ENCODE data around the gene AP1G2.

Gene AP1G2

DNA sequence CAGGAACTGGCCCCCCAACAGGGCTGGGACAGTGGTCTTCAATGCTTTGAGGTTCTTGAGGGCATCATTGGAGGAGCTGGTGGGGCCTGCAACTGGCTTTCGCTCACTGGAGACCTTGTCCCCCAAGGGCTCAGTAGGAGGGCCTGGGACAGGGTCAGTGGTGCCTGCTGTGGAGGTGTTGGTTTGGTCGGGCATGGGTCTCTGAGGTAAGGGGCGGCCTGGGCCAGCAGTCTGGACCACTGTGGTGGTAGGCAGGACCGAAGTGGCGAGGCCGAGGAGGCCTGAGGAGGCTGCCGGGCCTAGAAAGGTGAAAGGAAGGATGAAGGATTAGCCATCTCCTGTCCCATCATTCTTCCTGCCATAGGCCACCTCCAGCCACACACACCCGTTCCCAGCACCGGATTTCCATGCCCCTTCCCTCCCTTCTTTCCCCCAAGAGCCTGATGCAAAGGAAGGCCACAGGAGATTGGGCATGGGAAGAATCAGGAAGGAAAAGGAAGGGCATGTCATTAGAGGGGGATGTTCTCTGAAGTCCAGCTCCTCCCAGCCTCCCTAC is 44.9 kb downstream of the AP1G2 start:
- peaks cover 28% of the 10 kb centered on the region for H3K4me1 ChIP-seq (ENCODE audit: control insufficient read depth, insufficient read depth, low read length)
- no peaks in the 10 kb centered on the region for H3K27me3 ChIP-seq (ENCODE audit: control insufficient read depth, insufficient read depth, low read length)
- no peak overlapping the region for H3K27ac ChIP-seq (ENCODE audit: low read depth, low read length)
- peaks cover 38% of the 10 kb centered on the region for H3K36me3 ChIP-seq (ENCODE audit: control insufficient read depth, insufficient read depth, low read length)
- no peak overlapping the region for H3K4me3 ChIP-seq (ENCODE audit: low read depth, low read length)
- no peaks in the 10 kb centered on the region for H3K9me3 ChIP-seq (ENCODE audit: control insufficient read depth, insufficient read depth, low read length)
- no peak overlapping the region for H3K9ac ChIP-seq (ENCODE audit: low read depth, low read length)

DNA sequence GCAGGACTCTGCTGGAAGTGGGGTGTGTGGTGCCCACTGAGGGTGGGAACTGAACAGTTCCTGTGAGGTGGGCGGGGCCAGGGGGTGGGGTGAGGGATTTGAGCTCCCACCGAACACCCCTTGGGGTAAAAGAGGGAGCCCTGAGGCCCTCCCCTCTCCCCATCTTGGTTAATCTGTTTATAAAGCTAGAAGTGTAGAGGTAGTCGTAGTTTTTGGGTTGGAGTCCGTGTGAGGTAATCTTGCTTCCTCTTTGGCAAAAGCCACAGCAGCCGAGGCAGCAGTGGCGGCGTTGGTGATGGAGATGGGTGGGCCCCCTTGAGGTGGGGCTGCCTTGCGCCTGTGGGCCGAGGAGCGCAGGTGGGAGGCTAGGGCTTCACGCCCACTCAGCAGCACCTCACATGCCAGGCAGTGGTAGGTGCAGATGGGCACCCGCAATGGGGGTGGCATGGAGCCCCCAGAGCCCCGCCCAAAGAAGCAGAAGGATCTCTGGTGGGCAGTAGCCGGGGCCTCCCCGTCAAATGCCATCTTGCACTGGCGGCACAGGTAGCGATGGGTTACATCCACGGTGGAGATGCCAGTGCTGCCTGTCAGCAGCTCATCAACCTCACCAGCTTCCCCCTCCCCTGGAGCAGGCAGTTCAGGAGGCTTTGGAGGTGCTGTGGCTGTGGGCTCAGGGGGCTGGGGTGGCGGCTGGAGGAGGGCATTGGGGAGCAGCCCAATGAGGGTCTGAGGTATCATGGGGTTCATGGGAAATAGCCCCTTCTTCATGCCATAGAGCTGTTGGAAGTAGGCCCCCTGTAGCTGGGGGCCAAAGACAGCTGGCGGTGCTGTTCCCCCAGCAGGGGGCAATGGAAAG is 45.6 kb downstream of the AP1G2 start:
- Histone ChIP-seq H3K4me3 (ENCODE audit: low read depth, low read length) (no peak overlapping the region), H3K4me1 (ENCODE audit: control insufficient read depth, insufficient read depth, low read length) (peaks cover 28% of the 10 kb centered on the region), H3K27me3 (ENCODE audit: control insufficient read depth, insufficient read depth, low read length) (no peaks in the 10 kb centered on the region), H3K36me3 (ENCODE audit: control insufficient read depth, insufficient read depth, low read length) (peaks cover 32% of the 10 kb centered on the region), H3K9me3 (ENCODE audit: control insufficient read depth, insufficient read depth, low read length) (no peaks in the 10 kb centered on the region), H3K9ac (ENCODE audit: low read depth, low read length) (no peak overlapping the region), H3K27ac (ENCODE audit: low read depth, low read length) (no peak overlapping the region)

- Histone ChIP-seq H3K4me3 (ENCODE audit: low read depth, low read length) (no peak overlapping the region), H3K4me1 (ENCODE audit: control insufficient read depth, insufficient read depth, low read length) (peaks cover 28% of the 10 kb centered on the region)
Observed at GRCh38 chr14:23520899-23521533, 46.6 kb downstream of the AP1G2 start.

DNA sequence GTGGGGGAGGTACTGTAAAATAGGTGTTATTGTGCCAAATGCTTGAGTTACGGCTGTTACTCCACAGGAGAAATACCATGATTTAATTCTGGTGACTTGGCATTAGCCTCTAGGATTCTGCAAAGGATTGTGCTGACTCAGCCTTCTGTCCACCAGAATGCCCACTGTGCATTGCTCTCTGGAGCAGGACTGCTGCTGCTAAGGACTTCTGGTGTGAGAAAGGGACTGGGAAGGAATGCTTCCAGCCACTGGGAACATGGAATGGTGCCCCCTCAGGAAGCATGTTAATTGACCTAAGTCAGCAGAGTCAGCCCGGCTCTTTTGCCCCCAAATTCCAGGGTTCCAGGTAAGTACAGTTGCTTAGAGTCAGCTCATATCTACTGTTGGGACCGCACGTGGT is 48.9 kb downstream of the AP1G2 start:
- H3K9ac ChIP-seq (ENCODE audit: low read depth, low read length) = no peak overlapping the region

More at GRCh38 chr14:23520899-23521533, 46.6 kb downstream of the AP1G2 start:
- Histone ChIP-seq H3K27me3 (ENCODE audit: control insufficient read depth, insufficient read depth, low read length) (no peaks in the 10 kb centered on the region), H3K9ac (ENCODE audit: low read depth, low read length) (no peak overlapping the region), H3K27ac (ENCODE audit: low read depth, low read length) (no peak overlapping the region), H3K36me3 (ENCODE audit: control insufficient read depth, insufficient read depth, low read length) (peaks cover 22% of the 10 kb centered on the region), H3K9me3 (ENCODE audit: control insufficient read depth, insufficient read depth, low read length) (no peaks in the 10 kb centered on the region)

GRCh38 chr14:23517650-23518326 is 49.8 kb downstream of the AP1G2 start:
- H3K36me3 ChIP-seq (ENCODE audit: control insufficient read depth, insufficient read depth, low read length) = peaks cover 3% of the 10 kb centered on the region; the same call in 1 of the 2 replicates
- no peaks in the 10 kb centered on the region for H3K27me3 ChIP-seq (ENCODE audit: control insufficient read depth, insufficient read depth, low read length)
- H3K27ac ChIP-seq (ENCODE audit: low read depth, low read length) = no peak overlapping the region
- no peak overlapping the region for H3K4me3 ChIP-seq (ENCODE audit: low read depth, low read length)
- no peak overlapping the region for H3K9ac ChIP-seq (ENCODE audit: low read depth, low read length)
- no peaks in the 10 kb centered on the region for H3K9me3 ChIP-seq (ENCODE audit: control insufficient read depth, insufficient read depth, low read length)
- peaks cover 28% of the 10 kb centered on the region for H3K4me1 ChIP-seq (ENCODE audit: control insufficient read depth, insufficient read depth, low read length)

More for the DNA sequence above, 48.9 kb downstream of the AP1G2 start:
- H3K9me3 ChIP-seq (ENCODE audit: control insufficient read depth, insufficient read depth, low read length) = no peaks in the 10 kb centered on the region
- H3K4me1 ChIP-seq (ENCODE audit: control insufficient read depth, insufficient read depth, low read length) = peaks cover 28% of the 10 kb centered on the region
- no peaks in the 10 kb centered on the region for H3K27me3 ChIP-seq (ENCODE audit: control insufficient read depth, insufficient read depth, low read length)
- peak overlapping the region; percentile 37 for H3K27ac ChIP-seq (ENCODE audit: low read depth, low read length)
- peaks cover 8% of the 10 kb centered on the region; the same call in 1 of the 2 replicates for H3K36me3 ChIP-seq (ENCODE audit: control insufficient read depth, insufficient read depth, low read length)
- H3K4me3 ChIP-seq (ENCODE audit: low read depth, low read length) = no peak overlapping the region

DNA sequence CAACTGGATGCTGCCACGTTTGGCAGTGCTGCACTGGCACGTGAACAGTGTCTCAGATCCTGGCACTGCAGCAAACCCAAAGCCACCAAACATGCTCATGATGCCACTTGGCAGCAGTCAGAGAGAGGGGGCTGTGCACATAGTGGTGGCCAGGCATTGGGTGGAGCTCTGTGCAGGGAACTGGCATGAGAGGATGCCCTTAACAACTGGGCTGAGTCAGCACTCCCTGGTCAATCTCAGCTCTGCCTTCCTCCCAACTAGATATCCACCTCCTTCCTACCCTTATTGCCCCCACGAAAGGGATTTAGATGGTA is 53.0 kb downstream of the AP1G2 start:
- Histone ChIP-seq H3K9ac (ENCODE audit: low read depth, low read length) (no peak overlapping the region), H3K27me3 (ENCODE audit: control insufficient read depth, insufficient read depth, low read length) (no peaks in the 10 kb centered on the region), H3K36me3 (ENCODE audit: control insufficient read depth, insufficient read depth, low read length) (no peaks in the 10 kb centered on the region), H3K27ac (ENCODE audit: low read depth, low read length) (no peak overlapping the region), H3K9me3 (ENCODE audit: control insufficient read depth, insufficient read depth, low read length) (no peaks in the 10 kb centered on the region), H3K4me3 (ENCODE audit: low read depth, low read length) (no peak overlapping the region), H3K4me1 (ENCODE audit: control insufficient read depth, insufficient read depth, low read length) (peaks cover 25% of the 10 kb centered on the region)

- Histone ChIP-seq H3K27ac (ENCODE audit: low read depth, low read length) (no peak overlapping the region), H3K9ac (ENCODE audit: low read depth, low read length) (no peak overlapping the region), H3K9me3 (ENCODE audit: control insufficient read depth, insufficient read depth, low read length) (no peaks in the 10 kb centered on the region), H3K4me1 (ENCODE audit: control insufficient read depth, insufficient read depth, low read length) (peaks cover 19% of the 10 kb centered on the region), H3K27me3 (ENCODE audit: control insufficient read depth, insufficient read depth, low read length) (no peaks in the 10 kb centered on the region), H3K4me3 (ENCODE audit: low read depth, low read length) (no peak overlapping the region), H3K36me3 (ENCODE audit: control insufficient read depth, insufficient read depth, low read length) (no peaks in the 10 kb centered on the region)
Observed at GRCh38 chr14:23513818-23514643, 53.6 kb downstream of the AP1G2 start.

- Histone ChIP-seq H3K27me3 (ENCODE audit: control insufficient read depth, insufficient read depth, low read length) (no peaks in the 10 kb centered on the region), H3K9me3 (ENCODE audit: control insufficient read depth, insufficient read depth, low read length) (no peaks in the 10 kb centered on the region), H3K27ac (ENCODE audit: low read depth, low read length) (no peak overlapping the region), H3K4me1 (ENCODE audit: control insufficient read depth, insufficient read depth, low read length) (peaks cover 11% of the 10 kb centered on the region), H3K36me3 (ENCODE audit: control insufficient read depth, insufficient read depth, low read length) (no peaks in the 10 kb centered on the region), H3K9ac (ENCODE audit: low read depth, low read length) (no peak overlapping the region), H3K4me3 (ENCODE audit: low read depth, low read length) (no peak overlapping the region)
Observed at GRCh38 chr14:23513005-23513817, 54.4 kb downstream of the AP1G2 start.

DNA sequence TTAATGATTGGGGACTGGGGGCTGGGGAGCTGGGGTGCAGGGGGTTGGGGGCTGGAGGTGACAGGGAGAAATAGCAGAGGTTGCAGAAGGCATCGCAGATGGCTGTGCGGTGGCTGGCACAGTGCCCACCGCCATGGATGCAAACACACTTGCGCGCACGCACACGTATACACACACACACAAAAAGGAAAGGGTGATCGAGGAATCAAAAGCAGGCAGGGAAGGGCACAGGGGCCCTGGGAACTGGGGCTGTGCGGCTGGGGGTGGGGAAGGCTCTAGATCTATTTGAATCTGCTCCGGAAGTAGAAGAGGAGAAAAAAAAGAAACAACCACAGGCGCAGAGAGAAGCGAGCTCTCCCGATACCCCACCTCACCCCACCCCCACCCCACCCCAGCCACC is 55.4 kb downstream of the AP1G2 start:
- H3K4me3 ChIP-seq (ENCODE audit: low read depth, low read length) = no peak overlapping the region
- H3K9me3 ChIP-seq (ENCODE audit: control insufficient read depth, insufficient read depth, low read length) = no peaks in the 10 kb centered on the region
- H3K36me3 ChIP-seq (ENCODE audit: control insufficient read depth, insufficient read depth, low read length) = no peaks in the 10 kb centered on the region
- no peaks in the 10 kb centered on the region for H3K27me3 ChIP-seq (ENCODE audit: control insufficient read depth, insufficient read depth, low read length)
- H3K9ac ChIP-seq (ENCODE audit: low read depth, low read length) = no peak overlapping the region
- H3K27ac ChIP-seq (ENCODE audit: low read depth, low read length) = no peak overlapping the region
- peaks cover 6% of the 10 kb centered on the region for H3K4me1 ChIP-seq (ENCODE audit: control insufficient read depth, insufficient read depth, low read length)
